Limb (tissue), 2 donors: ENCODE data around the gene TXNDC11.
A peak's percentile ranks its signal among the peaks of the same experiment; 100 is the strongest.

ENCODE experiments used
- DNase-seq, 2 donors: peaks; one replicate each; pipeline ENCODE4 v3.0.0-alpha.2; 2016; ENCODE audit errors: extremely low spot score in 2 of 2

TXNDC11 gene

DNA sequence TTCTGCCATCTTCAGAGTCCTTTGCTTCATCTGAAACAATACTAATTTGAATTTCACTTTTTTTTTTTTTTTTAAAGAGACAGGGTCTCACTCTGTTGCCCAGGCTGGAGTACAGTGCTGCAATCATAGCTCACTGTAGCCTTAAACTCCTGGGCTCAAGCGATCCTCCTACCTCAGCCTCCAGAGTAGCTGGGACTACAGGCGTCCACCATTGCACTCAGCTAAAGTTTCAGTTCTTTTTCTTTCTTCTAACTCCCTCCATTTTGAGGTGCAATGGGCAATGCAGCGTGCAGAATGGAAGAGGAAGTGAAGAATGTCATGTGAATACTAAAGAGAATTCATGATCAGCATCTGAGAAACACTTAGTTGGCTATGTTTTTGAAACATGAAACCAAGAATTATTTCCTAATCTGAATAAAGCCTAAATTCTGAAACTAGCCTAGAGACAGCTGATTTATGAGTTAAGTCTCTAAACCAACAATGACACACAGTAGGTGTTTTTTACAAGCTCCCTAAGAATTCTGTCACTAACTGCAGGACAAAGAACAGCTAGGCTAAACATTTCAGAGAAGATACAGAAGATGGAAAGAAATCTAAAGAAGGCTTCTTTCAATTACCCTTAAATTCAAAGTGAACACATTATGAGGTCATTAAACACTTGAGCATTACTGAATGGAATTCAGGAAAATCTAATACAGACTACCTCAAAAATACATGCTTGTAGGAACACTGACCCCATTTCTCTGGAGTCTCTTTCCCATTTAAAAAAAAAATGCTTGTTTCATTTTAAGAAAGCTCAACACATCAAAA is 53.4 kb downstream of the TXNDC11 start:
- DNase-seq, result no peak

DNA sequence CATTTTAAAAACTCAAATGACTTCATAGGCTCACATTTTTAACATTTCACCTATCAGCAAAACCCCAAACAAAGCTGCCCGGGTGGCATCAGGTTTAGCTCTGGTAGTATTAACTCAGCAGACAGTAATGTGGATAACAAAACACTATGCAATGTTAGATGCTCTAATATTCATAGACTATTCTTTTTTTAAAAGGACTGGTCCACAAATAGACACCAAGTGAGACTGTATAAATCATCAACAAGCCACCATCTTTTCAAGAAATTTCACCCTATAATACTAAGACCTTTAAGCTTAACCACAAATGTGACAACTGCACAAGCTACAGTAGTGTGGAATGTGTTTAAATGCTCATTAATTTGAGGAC is 54.2 kb downstream of the TXNDC11 start:
- no peak for DNase-seq

DNA sequence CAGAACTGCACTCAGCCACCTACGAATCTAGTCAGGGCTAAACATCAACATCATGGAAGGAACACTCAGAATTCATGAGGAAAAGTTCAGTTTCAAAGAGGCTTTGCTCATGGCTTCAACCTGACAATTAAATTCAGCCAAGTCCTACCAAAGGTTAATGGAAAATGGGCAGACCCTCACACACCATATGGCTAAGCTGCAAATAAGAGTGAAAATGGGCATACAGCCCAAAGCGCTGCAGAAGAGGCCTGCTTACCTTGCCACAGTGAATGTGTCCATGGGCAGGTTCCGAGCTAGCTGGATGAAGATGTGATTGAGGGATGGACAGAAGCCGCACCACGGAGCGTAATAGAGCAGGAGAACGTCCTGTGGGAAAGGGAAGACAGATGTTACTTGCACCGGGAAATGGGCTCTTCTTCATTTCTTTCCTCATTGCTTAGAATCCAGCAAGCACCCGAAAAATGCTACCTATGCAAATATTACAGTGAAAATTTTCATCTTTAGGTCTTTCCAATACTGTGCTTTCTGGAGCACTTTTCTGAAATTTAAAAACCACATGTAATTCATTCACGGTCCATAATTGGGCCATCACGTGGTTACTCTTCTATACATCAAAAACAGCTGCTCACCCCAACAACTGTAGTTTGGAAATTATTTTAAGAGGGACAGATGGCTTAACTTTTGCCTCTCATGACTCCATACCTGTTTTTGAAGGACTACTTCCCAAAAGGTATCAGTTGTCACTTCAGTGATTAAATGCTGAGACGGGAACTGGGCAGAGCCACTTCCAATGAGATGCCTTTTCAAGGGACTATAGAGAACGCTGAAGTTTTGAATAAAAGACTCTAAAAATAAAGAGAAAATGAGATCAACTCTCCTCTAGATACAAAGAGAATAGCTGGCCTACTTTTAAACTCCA is 54.8 kb downstream of the TXNDC11 start:
- peak in 1 of 2 donors; percentile 26 for DNase-seq

DNA sequence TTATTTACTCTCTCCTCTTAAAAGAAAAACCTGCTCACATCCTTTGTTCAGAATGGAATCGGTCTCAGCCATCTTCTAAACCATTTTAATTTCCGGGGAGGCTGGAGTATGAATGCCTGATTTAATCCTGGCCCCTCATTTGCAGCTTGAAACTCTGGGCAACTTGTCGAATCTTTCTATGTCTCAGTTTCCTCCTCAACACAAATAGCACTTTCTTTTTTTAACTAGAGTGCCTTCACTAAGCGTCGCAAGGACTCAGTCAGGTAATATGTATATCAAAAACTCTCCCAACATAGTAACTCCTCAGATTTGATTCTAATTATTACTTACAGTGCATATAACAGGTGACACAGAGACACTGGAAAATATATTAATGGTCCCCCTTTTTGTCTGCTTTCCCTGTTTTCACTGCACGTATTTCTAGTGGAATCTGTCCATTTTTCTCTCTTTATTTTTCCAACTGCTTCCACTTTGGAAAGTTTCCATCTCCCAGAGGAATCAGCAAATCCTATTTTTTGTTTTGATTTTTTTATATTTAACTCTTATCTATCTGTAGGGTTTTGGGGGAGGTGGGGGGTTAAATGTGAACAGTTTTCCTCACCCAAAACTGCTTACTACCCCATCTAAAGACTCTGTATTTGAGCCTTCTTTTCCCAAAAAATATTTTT is 55.8 kb downstream of the TXNDC11 start:
- no peak for DNase-seq

DNA sequence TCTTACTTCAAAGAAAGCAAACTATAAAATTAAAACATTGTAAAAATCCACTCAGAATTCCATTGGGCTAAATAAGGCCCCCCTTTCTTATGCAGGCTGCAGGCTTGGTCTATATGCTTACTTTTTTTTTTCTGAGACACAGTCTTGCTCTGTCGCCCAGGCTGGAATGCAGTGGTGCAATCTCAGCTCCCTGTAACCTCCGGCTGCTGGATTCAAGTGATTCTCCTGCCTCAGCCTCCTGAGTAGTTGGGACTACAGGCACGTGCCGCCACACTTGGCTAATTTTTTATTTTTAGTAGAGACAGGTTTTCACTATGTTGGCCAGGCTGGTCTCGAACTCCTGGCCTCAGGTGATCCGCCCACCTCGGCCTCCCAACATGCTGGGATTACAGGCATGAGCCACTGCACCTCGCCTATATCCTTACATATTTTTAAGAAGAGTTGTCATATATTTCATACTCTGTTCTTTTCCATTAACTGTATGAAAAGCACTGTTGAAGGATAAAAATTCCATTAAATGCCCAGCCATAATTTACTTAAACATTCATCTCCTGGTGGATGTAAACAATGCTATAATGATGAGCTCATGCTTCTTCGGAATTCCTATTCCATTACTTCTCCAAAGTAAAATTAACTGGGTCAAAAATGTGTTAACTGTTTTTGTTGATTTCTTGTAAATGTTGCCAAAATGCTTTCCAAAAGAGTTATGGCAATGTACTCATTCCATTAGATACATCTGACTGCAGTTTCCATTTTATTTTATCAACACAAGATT is 56.6 kb downstream of the TXNDC11 start:
- no peak for DNase-seq

DNA sequence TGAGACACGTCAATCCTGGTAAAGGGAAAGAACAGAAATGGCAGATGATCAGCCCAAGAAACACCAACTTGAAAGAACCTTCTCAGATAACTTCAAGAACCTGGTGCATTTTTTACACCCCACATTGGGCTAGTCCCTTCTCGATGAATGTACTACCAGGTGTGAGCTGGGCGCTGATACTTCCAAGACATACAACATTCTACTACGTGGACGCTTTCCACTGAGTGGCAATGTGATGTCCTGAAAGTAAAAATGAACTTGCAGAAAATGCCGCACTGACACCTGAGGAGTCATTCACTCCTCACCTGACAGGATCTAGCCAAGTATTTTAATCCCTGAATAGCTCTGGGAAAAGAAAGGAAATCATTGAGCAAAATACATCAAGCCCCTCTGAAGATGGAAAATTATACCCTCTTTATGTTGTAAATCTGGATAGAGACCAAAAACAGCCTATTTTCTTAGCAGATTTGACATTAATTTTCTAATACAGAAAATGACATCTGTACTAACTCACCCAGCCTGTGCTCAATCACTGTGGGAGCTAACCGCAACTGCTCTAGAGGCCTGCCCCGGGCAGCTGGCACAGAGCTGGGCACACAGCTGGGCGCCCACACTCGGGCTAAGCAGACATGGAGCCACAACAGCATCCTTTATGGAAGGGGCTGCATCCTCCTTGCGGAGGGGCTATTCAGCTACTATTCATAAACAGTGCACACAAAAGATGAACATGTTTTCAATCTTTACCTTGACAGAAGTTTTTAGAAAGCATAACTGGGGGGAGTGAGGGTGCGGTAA is 58.2 kb downstream of the TXNDC11 start:
- DNase-seq, result no peak

DNA sequence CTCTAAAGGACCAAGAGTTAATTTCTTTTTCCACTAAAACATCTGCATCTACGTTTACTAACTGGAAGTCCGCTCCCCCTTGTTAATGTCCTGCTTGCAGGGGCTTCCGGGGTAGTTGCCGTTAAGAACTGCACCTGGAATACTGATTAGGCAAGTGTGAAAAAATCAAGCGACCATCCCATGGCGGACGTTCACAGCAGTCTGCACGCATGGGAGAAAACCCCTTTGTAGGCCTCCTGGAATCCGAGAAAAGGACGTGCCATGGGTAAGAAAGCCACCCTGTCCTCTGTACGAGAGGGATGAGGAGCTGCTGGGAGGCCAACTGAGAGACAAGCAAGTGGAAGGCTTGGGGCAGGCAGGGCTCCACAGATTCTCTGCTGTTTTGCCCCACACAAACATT is 59.5 kb downstream of the TXNDC11 start:
- peak in 1 of 2 donors; percentile 34 for DNase-seq

DNA sequence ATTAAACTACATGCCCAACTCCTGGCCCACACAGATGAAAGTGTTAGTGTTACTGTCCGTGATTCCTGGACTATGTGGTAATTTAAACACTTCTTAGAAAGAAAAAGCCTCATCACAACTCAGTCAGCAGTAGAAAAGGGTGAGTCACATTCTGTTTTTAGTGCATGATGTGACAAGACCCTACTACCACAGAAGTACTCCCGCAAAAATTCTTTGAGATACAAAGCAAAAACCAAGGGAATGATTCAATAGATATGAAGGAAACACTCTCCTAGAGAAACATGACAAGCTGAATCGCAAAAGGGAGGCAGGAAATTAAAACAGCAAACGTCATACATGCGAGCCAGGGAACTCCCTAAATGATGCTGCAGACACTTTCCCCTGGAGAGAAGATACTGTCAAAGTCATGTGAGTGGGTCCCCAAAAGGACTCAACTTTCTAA is 60.0 kb downstream of the TXNDC11 start:
- no peak for DNase-seq

DNA sequence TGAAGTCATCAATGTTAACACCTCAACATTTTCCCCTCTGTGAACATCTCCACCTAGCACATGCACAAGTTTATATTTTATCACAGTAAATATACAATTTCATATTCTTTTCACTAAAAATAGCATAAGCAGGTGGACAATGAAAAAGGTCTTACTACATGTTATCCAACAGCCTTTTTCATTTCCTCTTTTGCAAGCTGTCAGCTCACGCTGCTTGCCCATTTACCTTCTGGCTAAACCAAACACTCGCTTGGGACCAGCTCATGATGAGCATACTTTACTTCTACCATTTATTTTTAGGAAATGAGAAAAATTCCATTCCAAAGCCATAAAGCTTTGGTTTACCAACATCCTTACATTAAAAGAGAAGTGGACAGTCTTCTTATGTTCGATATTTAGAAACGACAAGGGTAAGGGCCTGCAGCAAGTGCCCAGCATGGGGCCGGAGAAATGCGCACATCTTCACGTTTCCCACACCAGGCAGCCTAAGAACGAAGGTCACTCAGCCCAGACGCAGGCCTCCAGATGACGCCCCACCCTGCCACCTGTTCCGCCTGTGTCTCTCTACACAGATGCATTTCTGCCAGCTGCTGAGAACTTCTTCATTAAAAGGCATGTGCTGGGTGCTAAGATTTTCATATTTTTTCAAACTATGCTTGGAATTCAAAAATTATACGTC is 60.5 kb downstream of the TXNDC11 start:
- DNase-seq, result peak; percentile 32

DNA sequence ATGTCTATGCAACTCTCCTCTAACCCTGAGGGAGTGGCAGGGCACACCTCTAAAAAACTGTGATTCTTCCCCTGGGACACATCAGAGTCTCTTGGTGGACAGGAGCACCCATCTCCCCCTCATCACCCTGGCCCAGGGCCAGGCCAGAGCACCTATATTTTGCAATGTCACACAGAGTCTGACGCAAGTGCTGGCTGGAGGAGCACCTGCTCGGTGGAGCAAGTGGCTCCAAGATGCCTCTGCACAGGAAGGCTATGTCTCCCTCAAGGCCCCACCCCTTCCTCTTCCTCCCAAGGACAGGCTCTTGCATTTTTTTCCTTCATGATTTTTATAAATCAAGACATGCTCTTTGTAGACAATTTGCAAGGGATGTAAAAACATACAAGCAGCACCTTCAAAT is 61.1 kb downstream of the TXNDC11 start:
- DNase-seq, result no peak

DNA sequence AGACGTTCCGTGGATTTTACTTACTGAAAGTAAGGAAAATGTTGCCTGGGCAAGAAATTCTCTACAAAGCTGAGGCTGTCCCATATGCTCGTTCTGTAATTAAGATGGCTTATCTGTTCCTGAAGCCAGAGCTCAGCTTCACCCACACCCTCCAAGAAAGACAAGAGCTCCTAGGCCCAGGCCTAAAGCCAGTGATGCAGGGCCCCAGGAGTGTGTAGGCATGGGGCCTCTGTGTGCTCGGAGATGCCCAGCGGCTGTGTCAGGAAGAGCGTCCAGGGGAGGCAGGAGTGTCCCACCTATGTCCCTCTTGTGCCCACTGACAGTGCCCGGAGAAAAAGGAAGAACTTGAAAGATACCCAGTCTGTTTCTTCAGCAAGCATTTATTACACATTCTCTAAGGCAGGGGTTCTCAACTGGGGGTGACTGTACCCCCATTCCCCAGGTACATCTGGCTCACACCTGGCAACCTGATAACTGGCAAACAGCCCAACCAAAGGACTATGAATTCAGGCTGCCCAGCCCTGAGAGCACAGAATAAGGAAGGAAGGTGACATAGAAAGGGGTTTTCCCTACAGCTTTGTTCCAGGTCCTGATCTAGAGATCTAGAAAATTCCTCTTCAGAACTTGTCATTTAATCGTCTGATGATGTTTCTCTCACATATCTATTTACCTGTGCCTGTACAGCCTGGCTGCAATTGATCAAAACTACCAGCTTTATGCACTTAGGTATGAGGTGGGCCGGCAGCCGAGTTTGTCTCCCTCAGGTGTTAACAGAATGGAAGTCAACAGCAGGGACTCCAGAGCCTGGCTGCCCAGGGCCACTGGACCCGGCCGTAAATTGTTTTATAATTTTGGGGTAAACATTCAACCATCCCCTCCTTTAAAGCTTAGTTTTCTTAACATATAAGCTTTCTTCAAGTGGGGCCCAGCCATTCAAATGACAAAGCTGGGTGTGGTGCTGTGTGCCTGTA is 62.4 kb downstream of the TXNDC11 start:
- DNase-seq, result no peak

DNA sequence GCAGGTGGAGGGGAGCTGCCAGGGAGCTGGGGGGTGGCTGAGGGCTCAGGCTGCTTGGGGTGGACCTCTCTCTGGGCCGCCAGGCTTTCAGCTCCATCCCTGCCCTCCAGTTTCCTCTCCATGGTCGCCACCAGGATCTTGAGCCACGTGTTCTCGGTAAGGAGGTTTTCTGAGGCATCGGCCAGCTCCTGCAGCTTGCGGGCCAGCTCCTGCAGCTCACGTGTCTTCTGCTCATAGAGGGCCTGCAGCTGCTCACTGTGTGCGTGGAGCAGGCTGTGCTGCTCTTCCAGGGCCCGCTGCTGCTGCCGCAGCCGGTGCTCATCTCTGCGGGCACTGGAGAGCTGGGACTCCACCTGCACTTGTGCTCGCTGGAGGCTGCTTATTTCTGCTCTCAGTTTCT is 63.4 kb downstream of the TXNDC11 start:
- DNase-seq, result no peak

DNA sequence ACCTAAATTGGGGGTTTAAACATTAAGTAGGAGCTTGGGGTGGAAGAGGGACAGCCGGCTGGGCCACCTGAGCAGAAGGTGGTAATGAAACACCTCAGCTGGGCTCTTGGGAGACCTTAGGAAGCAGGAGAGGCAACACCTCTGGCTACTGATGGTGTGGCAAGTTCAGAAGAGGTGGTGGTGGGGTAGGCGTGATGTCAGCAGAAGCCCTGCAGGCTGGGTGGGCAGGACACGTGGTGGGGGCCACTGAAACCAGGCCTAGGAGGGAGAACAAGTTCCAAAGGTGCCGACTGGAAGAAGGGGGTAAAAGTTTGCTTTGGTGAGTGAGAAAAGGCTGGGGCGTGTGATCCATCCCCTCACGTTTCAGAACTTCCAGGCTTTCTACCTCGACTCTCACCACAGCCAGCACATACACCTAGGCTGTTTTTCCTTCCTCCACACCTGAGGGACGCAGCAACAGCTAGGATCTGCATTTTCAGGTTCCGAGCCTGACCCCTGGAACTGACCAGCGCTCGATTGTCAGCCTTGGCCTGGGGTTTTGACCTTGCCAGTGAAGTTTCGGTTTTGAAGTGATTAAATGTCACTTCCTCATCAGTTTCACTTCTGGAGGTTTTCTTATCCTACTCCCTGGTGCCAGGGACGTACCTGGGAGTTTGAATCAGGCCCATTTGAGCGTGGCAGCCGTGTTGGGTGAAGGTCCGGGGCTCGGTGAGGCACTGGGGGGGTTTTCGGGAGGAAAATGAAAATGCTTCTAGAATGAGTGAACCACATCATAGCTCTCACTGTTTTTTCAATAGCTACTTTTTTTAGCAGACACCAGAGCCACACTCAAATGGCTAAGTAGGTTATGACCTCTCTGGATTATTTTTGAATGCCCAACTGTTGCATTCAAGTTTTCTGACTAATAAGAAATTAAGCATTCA is 64.4 kb downstream of the TXNDC11 start:
- DNase-seq, result no peak

DNA sequence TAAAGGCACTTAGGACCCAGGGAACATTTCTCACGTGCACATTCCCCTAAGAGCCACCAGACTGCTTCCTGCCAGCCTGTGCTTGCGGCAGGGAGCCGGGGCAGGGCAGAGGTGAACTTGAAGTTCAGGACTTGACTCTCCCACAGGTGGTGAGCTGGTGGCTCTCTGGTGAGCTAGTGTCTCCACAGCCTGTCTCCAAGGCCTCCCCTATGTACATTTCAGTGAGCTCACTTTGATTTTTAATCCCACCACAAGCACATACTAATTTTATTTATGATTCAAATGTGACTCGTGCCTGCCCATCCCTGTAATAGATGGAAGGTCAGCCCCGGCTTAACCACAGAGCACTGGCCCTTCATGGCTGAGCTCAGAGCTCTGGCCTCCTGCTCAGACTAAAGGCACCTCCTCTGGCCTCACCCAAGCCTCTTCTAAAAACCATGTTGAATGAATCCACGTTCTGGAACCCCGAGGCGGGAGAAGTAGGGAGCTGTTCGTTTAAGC is 65.2 kb downstream of the TXNDC11 start:
- no peak for DNase-seq

DNA sequence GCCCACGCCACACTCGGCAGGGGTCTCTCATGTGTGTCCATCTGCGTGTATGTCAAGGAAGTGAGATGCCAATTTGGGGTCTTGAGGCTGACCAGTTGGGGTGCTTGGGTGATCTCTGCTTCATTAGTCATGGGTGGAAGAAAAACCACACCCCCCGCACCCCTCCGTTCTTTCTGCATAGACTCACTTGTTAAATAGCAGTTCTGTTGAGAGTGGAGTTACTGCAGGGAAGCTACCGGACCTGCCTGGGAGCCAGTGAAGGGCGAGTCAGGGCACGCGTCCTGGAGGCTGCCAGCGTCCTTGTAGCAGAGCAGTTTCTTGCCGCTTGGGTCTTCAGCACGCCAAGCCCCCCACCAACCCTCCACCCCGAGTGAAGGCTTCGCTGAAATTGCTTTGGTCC is 65.9 kb downstream of the TXNDC11 start:
- DNase-seq, result no peak

DNA sequence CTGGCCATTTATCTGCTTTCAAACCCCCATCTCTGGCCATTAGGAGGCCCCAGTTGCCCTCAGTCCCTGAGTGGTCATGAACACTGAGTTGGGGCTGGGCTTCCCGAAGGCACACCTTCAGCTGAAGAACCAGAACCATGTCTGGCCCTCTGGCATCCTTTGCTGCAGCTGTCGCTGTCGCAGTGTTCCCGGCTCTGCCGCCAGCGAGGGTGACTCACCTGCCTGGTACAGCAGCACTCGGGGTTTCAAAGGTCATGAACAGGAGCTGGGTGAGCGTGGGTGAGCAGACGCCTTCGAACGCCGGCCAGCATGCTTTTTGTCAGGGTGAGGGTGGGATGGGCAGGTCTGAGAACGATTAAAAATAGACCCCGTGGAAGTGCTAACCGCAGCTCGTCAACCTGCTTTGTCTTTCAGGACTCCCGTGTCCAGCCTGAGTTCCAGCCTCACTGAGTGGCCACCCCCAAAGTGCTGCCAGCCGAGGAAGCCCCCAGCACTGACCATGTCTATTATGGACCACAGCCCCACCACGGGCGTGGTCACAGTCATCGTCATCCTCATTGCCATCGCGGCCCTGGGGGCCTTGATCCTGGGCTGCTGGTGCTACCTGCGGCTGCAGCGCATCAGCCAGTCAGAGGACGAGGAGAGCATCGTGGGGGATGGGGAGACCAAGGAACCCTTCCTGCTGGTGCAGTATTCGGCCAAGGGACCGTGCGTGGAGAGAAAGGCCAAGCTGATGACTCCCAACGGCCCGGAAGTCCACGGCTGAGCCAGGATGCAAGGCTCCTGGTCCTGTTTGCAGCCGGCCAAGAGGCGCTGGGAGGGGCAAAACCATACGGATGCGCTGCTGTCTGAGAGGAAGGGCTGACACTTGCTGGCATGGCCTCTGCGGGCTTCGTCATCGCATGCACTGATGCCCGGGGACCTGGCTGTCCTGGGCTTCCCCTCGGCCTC is 66.8 kb downstream of the TXNDC11 start:
- no peak for DNase-seq
